ENCODE data around the gene ATM. TPM values are rescaled to one million over a fixed set of nuclear protein-coding genes. Genes with fewer than 3 reads are reported as not detected.

Gene ATM
- total RNA-seq, 1 donor from 2014 or later, result 51.5 TPM

DNA sequence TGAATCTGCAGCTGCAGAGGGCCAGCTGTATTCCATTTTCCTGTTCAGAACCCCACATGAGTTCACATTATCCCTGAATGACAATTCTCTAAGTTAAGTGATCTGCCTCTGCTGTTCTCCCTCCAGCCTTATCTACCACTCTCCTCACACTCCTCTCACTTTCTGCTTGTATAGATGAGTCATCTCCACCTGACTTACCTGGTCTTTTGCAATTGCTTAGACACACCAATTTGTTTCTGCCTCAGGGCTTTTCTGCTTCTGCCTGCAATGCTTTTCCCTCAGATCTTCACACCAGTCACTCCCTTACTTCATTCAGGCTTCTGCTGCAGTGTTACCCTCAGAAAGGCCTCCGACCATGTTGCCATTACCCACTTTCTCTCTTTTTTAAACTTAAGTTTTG lies 118.1 kb downstream of the ATM start:
- no peak overlapping the region for H3K4me3 Mint-ChIP-seq (ENCODE audit: unreplicated experiment)
- TF ChIP-seq, protein P1, sequence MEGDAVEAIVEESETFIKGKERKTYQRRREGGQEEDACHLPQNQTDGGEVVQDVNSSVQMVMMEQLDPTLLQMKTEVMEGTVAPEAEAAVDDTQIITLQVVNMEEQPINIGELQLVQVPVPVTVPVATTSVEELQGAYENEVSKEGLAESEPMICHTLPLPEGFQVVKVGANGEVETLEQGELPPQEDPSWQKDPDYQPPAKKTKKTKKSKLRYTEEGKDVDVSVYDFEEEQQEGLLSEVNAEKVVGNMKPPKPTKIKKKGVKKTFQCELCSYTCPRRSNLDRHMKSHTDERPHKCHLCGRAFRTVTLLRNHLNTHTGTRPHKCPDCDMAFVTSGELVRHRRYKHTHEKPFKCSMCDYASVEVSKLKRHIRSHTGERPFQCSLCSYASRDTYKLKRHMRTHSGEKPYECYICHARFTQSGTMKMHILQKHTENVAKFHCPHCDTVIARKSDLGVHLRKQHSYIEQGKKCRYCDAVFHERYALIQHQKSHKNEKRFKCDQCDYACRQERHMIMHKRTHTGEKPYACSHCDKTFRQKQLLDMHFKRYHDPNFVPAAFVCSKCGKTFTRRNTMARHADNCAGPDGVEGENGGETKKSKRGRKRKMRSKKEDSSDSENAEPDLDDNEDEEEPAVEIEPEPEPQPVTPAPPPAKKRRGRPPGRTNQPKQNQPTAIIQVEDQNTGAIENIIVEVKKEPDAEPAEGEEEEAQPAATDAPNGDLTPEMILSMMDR (IDR thresholded peaks at IDR 0.05; ENCODE audit: unreplicated experiment), result no peak
- H3K9me3 Mint-ChIP-seq (ENCODE audit: unreplicated experiment), result no peaks in the 10 kb centered on the region
- H3K27ac Mint-ChIP-seq (ENCODE audit: unreplicated experiment), result no peak overlapping the region
- H3K4me1 Mint-ChIP-seq (ENCODE audit: unreplicated experiment), result no peaks in the 10 kb centered on the region
- H3K27me3 Mint-ChIP-seq (ENCODE audit: unreplicated experiment), result peaks cover 1% of the 10 kb centered on the region
- no peaks in the 10 kb centered on the region for H3K36me3 Mint-ChIP-seq (ENCODE audit: low read depth, unreplicated experiment)
- no peak for DNase-seq (ENCODE audit: low spot score)

DNA sequence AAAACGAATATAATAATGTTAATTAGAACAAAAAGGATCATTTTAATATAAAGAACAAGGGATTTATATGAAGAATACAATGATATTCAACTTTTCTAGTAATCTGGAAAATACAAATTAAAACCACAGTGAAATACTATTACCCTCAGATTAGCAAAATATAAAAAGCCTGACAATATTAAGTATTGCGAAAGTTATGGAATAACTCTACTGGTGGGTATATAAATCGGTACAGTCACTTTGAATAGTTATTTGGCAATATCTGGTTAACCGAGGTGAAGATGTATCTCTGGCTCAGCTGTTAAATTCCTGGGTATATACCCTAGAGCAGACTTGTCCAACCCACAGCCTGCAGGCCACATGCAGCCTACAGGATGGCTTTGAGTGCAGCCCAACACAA lies 118.8 kb downstream of the ATM start:
- Mint-ChIP-seq H3K27me3 (ENCODE audit: unreplicated experiment) (peaks cover 1% of the 10 kb centered on the region), H3K9me3 (ENCODE audit: unreplicated experiment) (no peaks in the 10 kb centered on the region), H3K27ac (ENCODE audit: unreplicated experiment) (no peak overlapping the region), H3K4me3 (ENCODE audit: unreplicated experiment) (no peak overlapping the region), H3K36me3 (ENCODE audit: low read depth, unreplicated experiment) (no peaks in the 10 kb centered on the region), H3K4me1 (ENCODE audit: unreplicated experiment) (no peaks in the 10 kb centered on the region)
- DNase-seq (ENCODE audit: low spot score), result no peak
- TF ChIP-seq, protein P1 (IDR thresholded peaks at IDR 0.05; ENCODE audit: unreplicated experiment), result no peak

DNA sequence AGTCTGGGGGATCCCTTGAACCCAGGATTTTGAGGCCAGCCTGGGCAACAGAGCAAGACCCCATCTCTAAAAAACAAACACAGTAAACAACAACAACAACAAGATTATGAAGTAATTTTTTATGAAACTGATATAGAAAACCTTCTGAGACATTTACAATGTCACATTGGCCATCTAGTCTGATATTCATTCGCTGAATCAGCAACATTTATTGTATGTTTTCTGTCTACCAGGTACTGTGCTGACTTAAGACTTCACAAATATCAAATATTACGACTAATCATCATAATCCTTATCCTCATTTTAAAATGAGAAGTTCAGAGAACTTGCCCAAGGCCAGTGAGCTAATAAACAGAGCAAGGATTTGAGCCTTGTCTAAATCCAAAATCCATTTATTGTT lies 120.8 kb downstream of the ATM start:
- TF ChIP-seq, protein P1 (IDR thresholded peaks at IDR 0.05; ENCODE audit: unreplicated experiment), result no peak
- Mint-ChIP-seq H3K4me1 (ENCODE audit: unreplicated experiment) (no peaks in the 10 kb centered on the region), H3K4me3 (ENCODE audit: unreplicated experiment) (no peak overlapping the region), H3K27me3 (ENCODE audit: unreplicated experiment) (peaks cover 1% of the 10 kb centered on the region), H3K27ac (ENCODE audit: unreplicated experiment) (no peak overlapping the region), H3K9me3 (ENCODE audit: unreplicated experiment) (no peaks in the 10 kb centered on the region), H3K36me3 (ENCODE audit: low read depth, unreplicated experiment) (no peaks in the 10 kb centered on the region)
- DNase-seq (ENCODE audit: low spot score), result no peak

DNA sequence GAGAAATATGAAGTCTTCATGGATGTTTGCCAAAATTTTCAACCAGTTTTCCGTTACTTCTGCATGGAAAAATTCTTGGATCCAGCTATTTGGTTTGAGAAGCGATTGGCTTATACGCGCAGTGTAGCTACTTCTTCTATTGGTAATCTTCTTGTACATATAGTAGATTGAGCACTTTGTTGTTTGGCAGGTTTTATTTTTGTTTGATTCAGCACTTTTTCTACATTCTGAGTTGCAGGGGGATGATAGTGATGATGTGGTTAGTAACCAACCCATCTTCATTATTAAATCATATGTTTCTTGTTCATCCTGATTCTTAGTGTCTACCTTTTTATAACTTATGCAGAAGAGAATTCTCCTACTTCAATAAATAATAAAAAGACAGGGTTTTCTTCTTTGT lies 122.9 kb downstream of the ATM start:
- Mint-ChIP-seq H3K9me3 (ENCODE audit: unreplicated experiment) (no peaks in the 10 kb centered on the region), H3K27me3 (ENCODE audit: unreplicated experiment) (peaks cover 1% of the 10 kb centered on the region)

DNA sequence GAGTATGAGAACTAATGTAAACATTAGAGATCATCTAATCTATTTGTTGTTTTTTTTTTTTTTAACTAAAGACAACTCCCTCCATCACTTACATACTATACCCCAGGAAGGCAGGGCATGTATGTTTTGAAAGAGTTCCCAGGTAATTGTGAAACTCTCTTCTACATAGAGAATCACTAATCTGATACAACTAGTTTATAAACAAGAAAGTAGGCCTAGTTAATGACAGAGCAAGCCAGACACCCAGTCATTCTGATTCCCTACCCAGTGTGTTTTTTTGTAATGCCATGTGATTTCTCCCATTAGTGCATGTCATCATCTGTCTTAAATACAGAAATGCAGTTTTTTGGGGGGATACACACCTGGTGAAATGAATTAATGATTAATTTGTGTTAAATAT lies 123.6 kb downstream of the ATM start:
- H3K27me3 Mint-ChIP-seq (ENCODE audit: unreplicated experiment), result peaks cover 1% of the 10 kb centered on the region
- H3K4me3 Mint-ChIP-seq (ENCODE audit: unreplicated experiment), result no peak overlapping the region
- DNase-seq (ENCODE audit: low spot score), result no peak
- no peak overlapping the region for H3K27ac Mint-ChIP-seq (ENCODE audit: unreplicated experiment)
- TF ChIP-seq, protein P1 (IDR thresholded peaks at IDR 0.05; ENCODE audit: unreplicated experiment), result no peak
- no peaks in the 10 kb centered on the region for H3K36me3 Mint-ChIP-seq (ENCODE audit: low read depth, unreplicated experiment)
- H3K4me1 Mint-ChIP-seq (ENCODE audit: unreplicated experiment), result no peaks in the 10 kb centered on the region
- no peaks in the 10 kb centered on the region for H3K9me3 Mint-ChIP-seq (ENCODE audit: unreplicated experiment)

More for the DNA sequence above, 122.9 kb downstream of the ATM start:
- Mint-ChIP-seq H3K27ac (ENCODE audit: unreplicated experiment) (no peak overlapping the region), H3K36me3 (ENCODE audit: low read depth, unreplicated experiment) (no peaks in the 10 kb centered on the region), H3K4me1 (ENCODE audit: unreplicated experiment) (no peaks in the 10 kb centered on the region), H3K4me3 (ENCODE audit: unreplicated experiment) (no peak overlapping the region)
- TF ChIP-seq, protein P1 (IDR thresholded peaks at IDR 0.05; ENCODE audit: unreplicated experiment), result no peak
- DNase-seq (ENCODE audit: low spot score), result no peak

Measured in endothelial cell (in vitro differentiated cells).